IMR-90 (cell line): ENCODE measurements around the gene STING1. TPM values are rescaled to one million over a fixed set of nuclear protein-coding genes. Genes with fewer than 3 reads are reported as not detected.

ENCODE experiments used
- ATAC-seq: fragments of 200-7000 bp; cut with Tn5 transposase; 2 replicates; pipeline ENCODE4 v1.9.1; 2020; ENCODE audit warnings: low read depth, mild to moderate bottlenecking, moderate library complexity
- BruUV-seq: library from RNA; stranded (reverse); fragments of 400-500 nt; replicated peaks from 2 replicates; lab custom pipeline; 2021; lab: Mats Ljungman, UMichigan
- CTCF ChIA-PET: fragments of 300-600 bp; formaldehyde crosslinking; extraction: SDS; loops from one replicate; lab custom pipeline; 2021; ENCODE audit warnings: antibody characterized with exemption; lab: Yijun Ruan, JAX
- POLR2A ChIA-PET: fragments of 300-600 bp; sonication (Branson Sonifier 250); formaldehyde crosslinking; loops from one replicate; lab custom pipeline; 2022; ENCODE audit warnings: antibody characterized with exemption; ENCODE audit not compliant: unreplicated experiment; lab: Charles Lee
- DNase-seq: peaks from one replicate; pipeline ENCODE4 v3.0.0; 2013
- H2AFZ ChIP-seq: replicated peaks from 2 replicates; pipeline ENCODE3; 2013; ENCODE audit warnings: low read length, mild to moderate bottlenecking; ENCODE audit not compliant: poor library complexity
- H2AK5ac ChIP-seq: 2 replicates; pipeline ENCODE4 v1.6.1; 2013; ENCODE audit warnings: low read depth, low read length, inconsistent platforms
- H2AK9ac ChIP-seq: replicated peaks from 2 replicates; pipeline ENCODE3; 2013; ENCODE audit warnings: mild to moderate bottlenecking, low read depth, low read length, moderate library complexity; ENCODE audit not compliant: poor library complexity
- H2BK120ac ChIP-seq: 2 replicates; pipeline ENCODE4 v1.6.1; 2013; ENCODE audit warnings: low read depth, low read length, inconsistent platforms
- H2BK15ac ChIP-seq: 3 replicates; pipeline ENCODE4 v1.6.1; 2013; ENCODE audit warnings: low read depth, low read length, inconsistent platforms
- H2BK20ac ChIP-seq: 2 replicates; pipeline ENCODE4 v1.6.1; 2013; ENCODE audit warnings: low read depth, mild to moderate bottlenecking, inconsistent platforms, low read length, moderate library complexity
- H2BK5ac ChIP-seq: 2 replicates; pipeline ENCODE4 v1.6.1; 2013; ENCODE audit warnings: mild to moderate bottlenecking, low read depth, low read length, inconsistent platforms; ENCODE audit not compliant: poor library complexity, severe bottlenecking
- H3K14ac ChIP-seq: replicated peaks from 2 replicates; pipeline ENCODE4 v1.6.1; 2013; ENCODE audit warnings: low read depth, low read length, inconsistent platforms
- H3K18ac ChIP-seq: 2 replicates; pipeline ENCODE4 v1.6.1; 2013; ENCODE audit warnings: low read depth, low read length, control low read depth
- H3K23ac ChIP-seq: 2 replicates; pipeline ENCODE4 v1.6.1; 2013; ENCODE audit warnings: low read depth, low read length, inconsistent platforms
- H3K27ac ChIP-seq: 2 replicates; pipeline ENCODE4 v1.5.1; 2013; ENCODE audit warnings: mild to moderate bottlenecking, control low read depth, low read length; ENCODE audit not compliant: insufficient read depth
- H3K27me3 ChIP-seq: 2 replicates; pipeline ENCODE4 v1.6.1; 2013; ENCODE audit warnings: low read length; ENCODE audit not compliant: control insufficient read depth, insufficient read depth
- H3K36me3 ChIP-seq: 2 replicates; pipeline ENCODE4 v1.6.1; 2013; ENCODE audit warnings: low read length, mixed read lengths; ENCODE audit not compliant: control insufficient read depth, insufficient read depth
- H3K4ac ChIP-seq: 2 replicates; pipeline ENCODE4 v1.6.1; 2013; ENCODE audit warnings: low read depth, low read length, inconsistent platforms
- H3K4me1 ChIP-seq: 2 replicates; pipeline ENCODE4 v1.6.1; 2013; ENCODE audit warnings: low read length, mixed read lengths; ENCODE audit not compliant: control insufficient read depth, insufficient read depth
- H3K4me2 ChIP-seq: 2 replicates; pipeline ENCODE4 v1.6.1; 2013; ENCODE audit warnings: low read depth, mild to moderate bottlenecking, control low read depth, low read length, moderate library complexity
- H3K4me3 ChIP-seq: 2 replicates; pipeline ENCODE4 v1.5.1; 2013; ENCODE audit warnings: low read depth, mild to moderate bottlenecking, control low read depth, low read length, moderate library complexity; ENCODE audit not compliant: insufficient read depth
- H3K56ac ChIP-seq: 2 replicates; pipeline ENCODE4 v1.6.1; 2013; ENCODE audit warnings: low read length, inconsistent platforms; ENCODE audit not compliant: insufficient read depth; ENCODE audit errors: extremely low read depth
- H3K79me1 ChIP-seq, 2 experiments: 2 replicates each; pipeline ENCODE4 v1.6.1; 2013; ENCODE audit warnings: low read length in 2 of 2, inconsistent platforms in 1 of 2, low read depth in 1 of 2
- H3K9ac ChIP-seq: 2 replicates; pipeline ENCODE4 v1.6.1; 2013; ENCODE audit warnings: low read depth, low read length, control low read depth
- H3K9me1 ChIP-seq: 2 replicates; pipeline ENCODE4 v1.6.1; 2013; ENCODE audit warnings: low read length, inconsistent platforms; ENCODE audit not compliant: insufficient read depth
- H3K9me3 ChIP-seq: 2 replicates; pipeline ENCODE4 v1.6.1; 2013; ENCODE audit warnings: low read length; ENCODE audit not compliant: control insufficient read depth, insufficient read depth
- H4K20me1 ChIP-seq: 2 replicates; pipeline ENCODE4 v1.6.1; 2013; ENCODE audit warnings: low read length, inconsistent platforms; ENCODE audit not compliant: insufficient read depth
- H4K5ac ChIP-seq: 2 replicates; pipeline ENCODE4 v1.6.1; 2013; ENCODE audit warnings: mild to moderate bottlenecking, low read depth, low read length, control low read depth
- H4K8ac ChIP-seq, 2 experiments: 2 replicates each; pipeline ENCODE4 v1.6.1; 2013; ENCODE audit warnings: low read depth in 2 of 2, low read length in 2 of 2, control low read depth in 1 of 2, inconsistent platforms in 1 of 2
- H4K91ac ChIP-seq: 2 replicates; pipeline ENCODE4 v1.6.1; 2013; ENCODE audit warnings: low read depth, low read length, inconsistent platforms; ENCODE audit not compliant: insufficient read depth
- ELK1 ChIP-seq: fragments of 150-350 bp; IDR thresholded peaks from 2 replicates; pipeline ENCODE4 v1.6.1; 2016; ENCODE audit warnings: low read depth, mild to moderate bottlenecking, low read length, moderate library complexity, borderline replicate concordance
- MAFK ChIP-seq: IDR thresholded peaks from 2 replicates; pipeline ENCODE4 v1.6.1; 2012; ENCODE audit warnings: low read depth, low read length, improper control_type of control experiment
- RAD21 ChIP-seq: IDR thresholded peaks from 2 replicates; pipeline ENCODE4 v1.6.1; 2012; ENCODE audit warnings: low read length, improper control_type of control experiment
- dilution Hi-C: fragments of 300-500 bp; cut with HindIII; formaldehyde crosslinking; loops from one replicate; pipeline ENCODE4 v1.14.3; 2018; ENCODE audit warnings: low sequenced_read_pairs; ENCODE audit not compliant: unreplicated experiment
- in situ Hi-C: fragments of 300-500 bp; cut with MboI; formaldehyde crosslinking; loops from 3 replicates; pipeline ENCODE4 v1.14.3; 2019; ENCODE audit warnings: low sequenced_read_pairs, inconsistent platforms, mixed read lengths
- intact Hi-C: fragments of 100-400 bp; cut with micrococcal nuclease; formaldehyde crosslinking; loops from 2 replicates; pipeline ENCODE4 v1.10.0; 2022
- polyA plus RNA-seq, 3 experiments: library from polyadenylated mRNA; depleted of rRNA; stranded (reverse); fragments of >200 nt; gene quantifications; 2 replicates each; pipeline ENCODE4 v1.2.3, GENCODE V29; 2012; ENCODE audit warnings: low replicate concordance in 1 of 3
- total RNA-seq: library from RNA; depleted of rRNA; stranded (reverse); fragments of >200 nt; gene quantifications from 2 replicates; pipeline ENCODE4 v1.2.3, GENCODE V29; 2012

Gene STING1
- total and polyA plus RNA-seq, 2 of the 4 experiments (the other 2 are of a cell fraction) = 18.6 to 63.5 TPM

- H3K56ac ChIP-seq = peak overlapping the region; percentile 62; the same call in 1 of the 2 replicates
- H2BK15ac ChIP-seq = peak overlapping the region; percentile 83; the same call in 2 of the 3 replicates
- in situ Hi-C loops (no loop called here), dilution Hi-C loops (no loop called here), intact Hi-C loops (no loop called here)
- H2AFZ ChIP-seq = peak overlapping the region; percentile 64
- no peaks in the 10 kb centered on the region for H3K27me3 ChIP-seq
- peak overlapping the region; percentile 98 for H2AK5ac ChIP-seq
- no peaks in the 10 kb centered on the region for H3K79me1 ChIP-seq
- no peaks in the 10 kb centered on the region for H4K20me1 ChIP-seq
- DNase-seq = peak; percentile 58
- CTCF ChIA-PET = interaction anchor here (0.6 to 1.5 kb wide), 3 partner anchors 9 to 72 kb away, joined by 3 to 5 read pairs (median 4); no protein-coding TSS in a partner anchor
- POLR2A ChIA-PET = no interaction called here
- peak; percentile 4; the same call in 1 of the 2 replicates for ATAC-seq
- H2BK120ac ChIP-seq = peak overlapping the region; percentile 98
- BruUV-seq = no TSS peak
- H3K36me3 ChIP-seq = no peaks in the 10 kb centered on the region
- H3K4ac ChIP-seq = peak overlapping the region; percentile 98
- H3K9me3 ChIP-seq = no peaks in the 10 kb centered on the region
- no peak overlapping the region for H2AK9ac ChIP-seq
- peaks cover 18% of the 10 kb centered on the region for H3K9me1 ChIP-seq
- peak overlapping the region; percentile 30 for H3K27ac ChIP-seq
- H3K4me2 ChIP-seq = no peak overlapping the region; the same call in 1 of the 2 replicates
- H3K18ac ChIP-seq = peak overlapping the region; percentile 94; the same call in 1 of the 2 replicates
- peaks cover 19% of the 10 kb centered on the region for H3K4me1 ChIP-seq
- H3K14ac ChIP-seq = peak overlapping the region; percentile 96
- H4K8ac ChIP-seq = peak overlapping the region; percentile 66 to 91; a peak in 3 of 4 replicates
- peak overlapping the region; percentile 79; the same call in 1 of the 2 replicates for H4K5ac ChIP-seq
- peak overlapping the region; percentile 73 for H4K91ac ChIP-seq
- peak overlapping the region; percentile 96 for H2BK20ac ChIP-seq
- H3K4me3 ChIP-seq = no peak overlapping the region
- TF ChIP-seq MAFK (no peak), RAD21 (no peak), ELK1 (no peak)
- peak overlapping the region; percentile 93 for H2BK5ac ChIP-seq
- peak overlapping the region; percentile 94 for H3K23ac ChIP-seq
- no peak overlapping the region for H3K9ac ChIP-seq
Measured at GRCh38 chr5:139494832-139495231, 12.3 kb upstream of the STING1 start.
